ENCODE data around the gene SHISAL2A. TPM values are rescaled to one million over a fixed set of nuclear protein-coding genes. Genes with fewer than 3 reads are reported as not detected.

Gene SHISAL2A
- total and polyA plus RNA-seq, 2 of the 4 experiments (the other 2 are of a cell fraction): not detected

DNA sequence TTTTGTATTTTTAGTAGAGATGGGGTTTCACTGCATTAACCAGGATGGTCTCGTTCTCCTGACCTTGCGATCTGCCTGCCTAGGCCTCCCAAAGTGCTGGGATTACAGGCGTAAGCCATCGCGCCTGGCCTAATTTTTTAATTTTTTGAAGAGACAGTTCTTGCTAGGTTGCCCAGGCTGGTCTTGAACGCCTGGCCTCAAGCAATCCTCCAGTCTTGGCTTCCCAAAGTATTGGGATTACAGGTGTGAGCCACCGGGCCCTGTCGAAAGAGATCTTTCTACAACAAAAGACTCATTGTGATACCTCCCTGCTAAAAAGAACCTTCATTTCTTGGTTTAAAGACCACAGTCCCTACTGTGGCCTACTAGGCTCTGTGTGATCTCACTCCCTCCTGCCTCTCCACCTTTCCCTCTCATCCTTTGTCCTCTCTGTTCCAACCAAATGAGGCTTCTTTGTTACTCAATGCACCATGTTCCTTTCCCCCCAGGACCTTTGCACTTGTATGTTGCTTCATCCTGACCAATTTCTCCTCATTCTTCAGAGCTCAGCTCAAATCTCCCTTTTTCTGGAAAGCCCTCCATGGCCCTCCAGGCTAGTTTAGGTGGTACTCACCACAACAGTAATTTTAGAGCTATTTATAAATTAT is 32.3 kb upstream of the SHISAL2A start:
- Histone ChIP-seq H4K5ac (ENCODE audit: low read depth, low read length) (no peak overlapping the region), H3K4me3 (ENCODE audit: insufficient read depth, low read depth, low read length) (no peak overlapping the region), H2AK5ac (ENCODE audit: low read depth, low read length) (no peak overlapping the region), H4K91ac (ENCODE audit: insufficient read depth, low read depth, low read length) (no peak overlapping the region), H2BK120ac (ENCODE audit: low read depth, low read length) (no peak overlapping the region), H4K8ac (ENCODE audit: low read depth in 2 of 2, low read length in 2 of 2) (no peak overlapping the region), H4K20me1 (ENCODE audit: insufficient read depth, low read length) (no peaks in the 10 kb centered on the region), H3K56ac (ENCODE audit: extremely low read depth, insufficient read depth, low read length) (no peak overlapping the region), H2AFZ (replicated peaks; ENCODE audit: low read length, poor library complexity) (no peak overlapping the region), H3K18ac (ENCODE audit: low read depth, low read length) (no peak overlapping the region), H3K4me2 (ENCODE audit: low read depth, low read length) (no peak overlapping the region), H3K27me3 (ENCODE audit: control insufficient read depth, insufficient read depth, low read length) (peaks cover 12% of the 10 kb centered on the region), H2BK20ac (ENCODE audit: low read depth, low read length) (no peak overlapping the region), H3K9me1 (ENCODE audit: insufficient read depth, low read length) (peaks cover 7% of the 10 kb centered on the region), H3K14ac (replicated peaks; ENCODE audit: low read depth, low read length) (no peak overlapping the region), H3K36me3 (ENCODE audit: control insufficient read depth, insufficient read depth, low read length) (no peaks in the 10 kb centered on the region), H3K4me1 (ENCODE audit: control insufficient read depth, insufficient read depth, low read length) (peaks cover 5% of the 10 kb centered on the region; the same call in 1 of the 2 replicates), H3K23ac (ENCODE audit: low read depth, low read length) (no peak overlapping the region), H2BK5ac (ENCODE audit: low read depth, low read length, poor library complexity, severe bottlenecking) (no peak overlapping the region), H3K27ac (ENCODE audit: insufficient read depth, low read length) (no peak overlapping the region), H3K4ac (ENCODE audit: low read depth, low read length) (no peak overlapping the region), H2BK15ac (ENCODE audit: low read depth, low read length) (no peak overlapping the region), H3K9ac (ENCODE audit: low read depth, low read length) (no peak overlapping the region), H2AK9ac (replicated peaks; ENCODE audit: low read depth, low read length, poor library complexity) (no peak overlapping the region), H3K9me3 (ENCODE audit: control insufficient read depth, insufficient read depth, low read length) (no peaks in the 10 kb centered on the region), H3K79me1 (ENCODE audit: low read depth in 1 of 2, low read length in 2 of 2) (no peaks in the 10 kb centered on the region)
- DNase-seq (no peak), ATAC-seq (ENCODE audit: low read depth) (no peak)
- dilution Hi-C loops (cut with HindIII; ENCODE audit: low sequenced_read_pairs, unreplicated experiment) (no loop called here), intact Hi-C loops (cut with micrococcal nuclease) (no loop called here), in situ Hi-C loops (cut with MboI; ENCODE audit: low sequenced_read_pairs) (no loop called here)
- ChIA-PET CTCF (no interaction called here), POLR2A (ENCODE audit: unreplicated experiment) (no interaction called here)
- 96% methylated on average over 6 of the region's 8 CpGs; no CpG with 5 or more reads in 1 of the 2 experiments for WGBS, 2 experiments (ENCODE audit: extremely low coverage in 2 of 2, insufficient read length in 1 of 2)
- BruUV-seq (replicated peaks): no TSS peak
- no peak for TF ChIP-seq MXI1 (IDR thresholded peaks at IDR 0.05; ENCODE audit: borderline replicate concordance, low read depth, low read length)
- TF ChIP-seq NFE2L2 (IDR thresholded peaks at IDR 0.05; ENCODE audit: low read depth, low read length): no peak
- TF ChIP-seq FOS (IDR thresholded peaks at IDR 0.05; ENCODE audit: low read depth, low read length): no peak
- no peak for TF ChIP-seq CEBPB (IDR thresholded peaks at IDR 0.05; ENCODE audit: low read depth, low read length)
- no peak for TF ChIP-seq CHD1 (IDR thresholded peaks at IDR 0.05; ENCODE audit: low read depth, low read length)
- TF ChIP-seq RAD21 (IDR thresholded peaks at IDR 0.05; ENCODE audit: low read length): no peak
- no peak for TF ChIP-seq USF2 (IDR thresholded peaks at IDR 0.05; ENCODE audit: low read depth, low read length)
- no peak for TF ChIP-seq MAFK (IDR thresholded peaks at IDR 0.05; ENCODE audit: low read depth, low read length)
- no peak for TF ChIP-seq RFX5 (IDR thresholded peaks at IDR 0.05; ENCODE audit: low read depth, low read length)
- no peak for TF ChIP-seq BHLHE40 (IDR thresholded peaks at IDR 0.05; ENCODE audit: low read depth, low read length)
- no peak for TF ChIP-seq MAZ (IDR thresholded peaks at IDR 0.05; ENCODE audit: borderline replicate concordance, low read depth, low read length)
- TF ChIP-seq, protein P1, sequence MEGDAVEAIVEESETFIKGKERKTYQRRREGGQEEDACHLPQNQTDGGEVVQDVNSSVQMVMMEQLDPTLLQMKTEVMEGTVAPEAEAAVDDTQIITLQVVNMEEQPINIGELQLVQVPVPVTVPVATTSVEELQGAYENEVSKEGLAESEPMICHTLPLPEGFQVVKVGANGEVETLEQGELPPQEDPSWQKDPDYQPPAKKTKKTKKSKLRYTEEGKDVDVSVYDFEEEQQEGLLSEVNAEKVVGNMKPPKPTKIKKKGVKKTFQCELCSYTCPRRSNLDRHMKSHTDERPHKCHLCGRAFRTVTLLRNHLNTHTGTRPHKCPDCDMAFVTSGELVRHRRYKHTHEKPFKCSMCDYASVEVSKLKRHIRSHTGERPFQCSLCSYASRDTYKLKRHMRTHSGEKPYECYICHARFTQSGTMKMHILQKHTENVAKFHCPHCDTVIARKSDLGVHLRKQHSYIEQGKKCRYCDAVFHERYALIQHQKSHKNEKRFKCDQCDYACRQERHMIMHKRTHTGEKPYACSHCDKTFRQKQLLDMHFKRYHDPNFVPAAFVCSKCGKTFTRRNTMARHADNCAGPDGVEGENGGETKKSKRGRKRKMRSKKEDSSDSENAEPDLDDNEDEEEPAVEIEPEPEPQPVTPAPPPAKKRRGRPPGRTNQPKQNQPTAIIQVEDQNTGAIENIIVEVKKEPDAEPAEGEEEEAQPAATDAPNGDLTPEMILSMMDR (conservative IDR thresholded peaks at IDR 0.05; ENCODE audit: low read depth, low read length): no peak
- no peak for TF ChIP-seq POLR2A (IDR thresholded peaks at IDR 0.05; ENCODE audit: low read depth, low read length)
- TF ChIP-seq, protein P2, sequence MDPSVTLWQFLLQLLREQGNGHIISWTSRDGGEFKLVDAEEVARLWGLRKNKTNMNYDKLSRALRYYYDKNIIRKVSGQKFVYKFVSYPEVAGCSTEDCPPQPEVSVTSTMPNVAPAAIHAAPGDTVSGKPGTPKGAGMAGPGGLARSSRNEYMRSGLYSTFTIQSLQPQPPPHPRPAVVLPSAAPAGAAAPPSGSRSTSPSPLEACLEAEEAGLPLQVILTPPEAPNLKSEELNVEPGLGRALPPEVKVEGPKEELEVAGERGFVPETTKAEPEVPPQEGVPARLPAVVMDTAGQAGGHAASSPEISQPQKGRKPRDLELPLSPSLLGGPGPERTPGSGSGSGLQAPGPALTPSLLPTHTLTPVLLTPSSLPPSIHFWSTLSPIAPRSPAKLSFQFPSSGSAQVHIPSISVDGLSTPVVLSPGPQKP (IDR thresholded peaks at IDR 0.05; ENCODE audit: borderline replicate concordance, low read depth, low read length): no peak
- TF ChIP-seq RCOR1 (IDR thresholded peaks at IDR 0.05; ENCODE audit: insufficient replicate concordance, low read length): no peak
- no peak for TF ChIP-seq SMC3 (IDR thresholded peaks at IDR 0.05; ENCODE audit: low read depth, low read length)
